SK-N-SH (cell line): ENCODE measurements around the gene CYP2W1. TPM values are rescaled to one million over a fixed set of nuclear protein-coding genes. Genes with fewer than 3 reads are reported as not detected.

Source experiments
- CTCF ChIA-PET: fragments of 300-600, 350-600 bp; formaldehyde crosslinking; extraction: SDS; loops from one replicate; lab custom pipeline; 2021; lab: Yijun Ruan, JAX
- POLR2A ChIA-PET: fragments of 350-600 bp; sonication (Branson Sonifier 250); formaldehyde crosslinking; extraction: SDS; loops from one replicate; lab custom pipeline; 2020; ENCODE audit warnings: antibody characterized with exemption, inconsistent platforms; lab: Yijun Ruan, JAX
- DNase-seq: peaks from one replicate; pipeline ENCODE4 v3.0.0; 2012
- H2AFZ ChIP-seq: fragments of 200-600 bp; sonication (generic); 2 replicates; pipeline ENCODE4 v1.8.1; 2016; ENCODE audit warnings: antibody characterized with exemption, mild to moderate bottlenecking, low read depth
- H3F3A ChIP-seq: fragments of 200-600 bp; sonication (generic); replicated peaks from 2 replicates; pipeline ENCODE3; 2016; ENCODE audit warnings: antibody characterized with exemption, mild to moderate bottlenecking; ENCODE audit not compliant: insufficient read depth
- H3K27ac ChIP-seq, 2 experiments: fragments of 200-500 bp in 1 of 2; fragments of 200-600 bp in 1 of 2; sonication (Bioruptor generic) in 1 of 2; sonication (generic), shearing (Covaris generic) in 1 of 2; 2 replicates each; pipeline versions ENCODE4 v1.5.1 to v1.6.1; 2014 to 2016; ENCODE audit warnings: low read depth in 2 of 2, inconsistent platforms in 1 of 2, low read length in 1 of 2, mild to moderate bottlenecking in 1 of 2, mixed read lengths in 1 of 2
- H3K27me3 ChIP-seq: fragments of 200-600 bp; sonication (generic), shearing (Covaris generic); 2 replicates; pipeline ENCODE4 v1.6.1; 2016; ENCODE audit warnings: mixed run types; ENCODE audit not compliant: insufficient read depth
- H3K36me3 ChIP-seq, 2 experiments: fragments of 200-500 bp in 1 of 2; fragments of 200-600 bp in 1 of 2; sonication (Bioruptor generic) in 1 of 2; sonication (generic) in 1 of 2; replicated peaks in 1 of 2; 2 replicates each; pipeline versions ENCODE3 to v1.5.1; 2014 to 2016; ENCODE audit warnings: low read length in 1 of 2, mild to moderate bottlenecking in 1 of 2; ENCODE audit not compliant: insufficient read depth in 2 of 2, control insufficient read depth in 1 of 2
- H3K4me1 ChIP-seq, 2 experiments: fragments of 200-500 bp in 1 of 2; fragments of 200-600 bp in 1 of 2; sonication (Bioruptor generic) in 1 of 2; sonication (generic), shearing (Covaris generic) in 1 of 2; 2 replicates each; pipeline versions ENCODE4 v1.5.1 to v1.6.1; 2014 to 2016; ENCODE audit warnings: low read depth in 1 of 2, low read length in 1 of 2, mixed run types in 1 of 2; ENCODE audit not compliant: insufficient read depth in 2 of 2, control insufficient read depth in 1 of 2
- H3K4me2 ChIP-seq: fragments of 200-600 bp; sonication (generic), shearing (Covaris generic); 2 replicates; pipeline ENCODE4 v1.6.1; 2017; ENCODE audit warnings: mixed run types
- H3K4me3 ChIP-seq, 2 experiments: fragments of 200-500 bp in 1 of 2; fragments of 200-600 bp in 1 of 2; sonication (Bioruptor generic) in 1 of 2; sonication (generic), shearing (Covaris generic) in 1 of 2; 2 replicates each; pipeline versions ENCODE4 v1.5.1 to v1.8.1; 2014 to 2016; ENCODE audit warnings: low read depth in 2 of 2, inconsistent platforms in 1 of 2, low read length in 1 of 2, mild to moderate bottlenecking in 1 of 2, mixed read lengths in 1 of 2, moderate library complexity in 1 of 2
- H3K79me2 ChIP-seq: fragments of 200-600 bp; sonication (generic); 2 replicates; pipeline ENCODE4 v1.8.1; 2017; ENCODE audit warnings: mild to moderate bottlenecking; ENCODE audit not compliant: insufficient read depth
- H3K9ac ChIP-seq: fragments of 200-600 bp; sonication (generic); 2 replicates; pipeline ENCODE4 v1.6.1; 2017; ENCODE audit warnings: mixed run types
- H3K9me2 ChIP-seq: fragments of 200-600 bp; sonication (generic); 2 replicates; pipeline ENCODE4 v1.6.1; 2017; ENCODE audit warnings: mixed run types
- H3K9me3 ChIP-seq: fragments of 200-600 bp; sonication (generic); 2 replicates; pipeline ENCODE4 v1.6.1; 2017; ENCODE audit warnings: mixed run types, mild to moderate bottlenecking, moderate library complexity
- H4K20me1 ChIP-seq: fragments of 200-600 bp; sonication (generic); 2 replicates; pipeline ENCODE4 v1.6.1; 2017; ENCODE audit warnings: mild to moderate bottlenecking, mixed run types; ENCODE audit not compliant: insufficient read depth
- CHD2 ChIP-seq: fragments of 150-350 bp; IDR thresholded peaks from 2 replicates; pipeline ENCODE4 v1.6.1; 2018; ENCODE audit warnings: low read length; ENCODE audit not compliant: partially characterized antibody
- EP300 ChIP-seq, 2 experiments: IDR thresholded peaks; 2 replicates each; pipeline versions ENCODE4 v1.4.0 to v1.6.1; 2012; ENCODE audit warnings: borderline replicate concordance in 1 of 2, low read depth in 1 of 2, low read length in 1 of 2
- EZH2phosphoT487 ChIP-seq: fragments of 200-600 bp; sonication (generic); IDR thresholded peaks from 2 replicates; pipeline ENCODE4 v1.6.1; 2017; ENCODE audit warnings: low read depth, mixed run types, mild to moderate bottlenecking, antibody characterized with exemption, moderate library complexity, borderline replicate concordance
- FOSL2 ChIP-seq: IDR thresholded peaks from 2 replicates; pipeline ENCODE4 v1.4.0; 2012; ENCODE audit warnings: low read depth, mild to moderate bottlenecking, moderate library complexity, borderline replicate concordance
- FOXJ3 ChIP-seq: sonication (generic); formaldehyde crosslinking; IDR thresholded peaks from 2 replicates; pipeline ENCODE4 v1.5.1; 2020; ENCODE audit warnings: mild to moderate bottlenecking, missing genetic modification reagents
- FOXM1 ChIP-seq: IDR thresholded peaks from 2 replicates; pipeline ENCODE4 v1.4.0; 2012; ENCODE audit warnings: low read depth, mild to moderate bottlenecking
- GABPA ChIP-seq: IDR thresholded peaks from 2 replicates; pipeline ENCODE4 v1.4.0; 2012; ENCODE audit warnings: low read depth, mild to moderate bottlenecking
- JUND ChIP-seq: IDR thresholded peaks from 2 replicates; pipeline ENCODE4 v1.4.0; 2012
- MXI1 ChIP-seq: IDR thresholded peaks from 2 replicates; pipeline ENCODE4 v1.6.1; 2012; ENCODE audit warnings: mild to moderate bottlenecking, low read depth, low read length, improper control_type of control experiment
- NFIC ChIP-seq: IDR thresholded peaks from 2 replicates; pipeline ENCODE4 v1.4.0; 2012; ENCODE audit warnings: borderline replicate concordance
- NRF1 ChIP-seq: IDR thresholded peaks from 2 replicates; pipeline ENCODE4 v1.6.1; 2012; ENCODE audit warnings: low read depth, mild to moderate bottlenecking, low read length
- RAD21 ChIP-seq: IDR thresholded peaks from 2 replicates; pipeline ENCODE4 v1.6.1; 2012; ENCODE audit warnings: mild to moderate bottlenecking, low read length
- RCOR1 ChIP-seq: fragments of 150-350 bp; IDR thresholded peaks from 2 replicates; pipeline ENCODE4 v1.6.1; 2017; ENCODE audit warnings: antibody characterized with exemption, low read length
- REST ChIP-seq: IDR thresholded peaks from 2 replicates; pipeline ENCODE4 v1.6.1; 2012; ENCODE audit warnings: mild to moderate bottlenecking, low read depth, low read length, moderate library complexity
- SIN3A ChIP-seq: IDR thresholded peaks from 2 replicates; pipeline ENCODE4 v1.6.1; 2012; ENCODE audit warnings: low read depth, mild to moderate bottlenecking, low read length, moderate library complexity, borderline replicate concordance
- SMC3 ChIP-seq: IDR thresholded peaks from 2 replicates; pipeline ENCODE4 v1.6.1; 2012; ENCODE audit warnings: low read depth, low read length, improper control_type of control experiment
- TAF1 ChIP-seq: IDR thresholded peaks from 2 replicates; pipeline ENCODE4 v1.6.1; 2012; ENCODE audit warnings: low read depth, mild to moderate bottlenecking, low read length, moderate library complexity, borderline replicate concordance
- TEAD4 ChIP-seq: IDR thresholded peaks from 2 replicates; pipeline ENCODE4 v1.4.0; 2012; ENCODE audit warnings: mild to moderate bottlenecking, borderline replicate concordance; ENCODE audit not compliant: insufficient read depth
- ZBTB33 ChIP-seq: IDR thresholded peaks from 2 replicates; pipeline ENCODE4 v1.4.0; 2012; ENCODE audit warnings: low read depth, borderline replicate concordance
- WGBS: methylation state at CpG from one replicate; pipeline ENCODE4 v1.1.6; 2017; ENCODE audit warnings: low lambda C conversion rate; 5-methylcytosine and 5-hydroxymethylcytosine counted together
- polyA plus RNA-seq, 3 experiments: library from polyadenylated mRNA; depleted of rRNA; stranded (reverse); fragments of >200 nt; gene quantifications; 2 replicates each; pipeline ENCODE4 v1.2.3, GENCODE V29; 2012

Gene CYP2W1
- polyA plus RNA-seq, 1 of the 3 experiments (the other 2 are of a cell fraction): 0.10 TPM

GRCh38 chr7:968205-969105 lies 14.5 kb upstream of the CYP2W1 start:
- peaks cover 19% of the 10 kb centered on the region for H3F3A ChIP-seq
- no peak overlapping the region for H3K9ac ChIP-seq
- H3K27me3 ChIP-seq: no peaks in the 10 kb centered on the region
- no peak overlapping the region for H2AFZ ChIP-seq
- no peak overlapping the region for H3K4me2 ChIP-seq
- H4K20me1 ChIP-seq: peaks cover 63% of the 10 kb centered on the region
- peaks cover 7 to 18% of the 10 kb centered on the region in 2 experiments; a peak in 3 of 4 replicates for H3K4me1 ChIP-seq
- no peaks in the 10 kb centered on the region for H3K9me3 ChIP-seq
- H3K36me3 ChIP-seq: peaks cover 34 to 56% of the 10 kb centered on the region in 2 experiments
- peaks cover 49% of the 10 kb centered on the region for H3K79me2 ChIP-seq
- 95% methylated on average over 21 of the region's 24 CpGs for WGBS
- H3K9me2 ChIP-seq: no peaks in the 10 kb centered on the region
- POLR2A ChIA-PET: no interaction called here
- H3K27ac ChIP-seq: no peak overlapping the region
- TF ChIP-seq TEAD4 (no peak), JUND (no peak), FOXJ3 (CRISPR knock-in tag) (no peak), NFIC (no peak), RAD21 (no peak), REST (no peak), GABPA (no peak), SIN3A (no peak), RCOR1 (no peak)
- TF ChIP-seq, all 33 proteins: peak for 0
- no peak for DNase-seq
- CTCF ChIA-PET: interaction anchor here (0.6 to 2.8 kb wide), 8 partner anchors 14 to 655 kb away, joined by 3 to 19 read pairs (median 3); partner anchors contain the start of gene ADAP1
- no peak overlapping the region for H3K4me3 ChIP-seq

- no peak overlapping the region for H2AFZ ChIP-seq
- H4K20me1 ChIP-seq: peaks cover 70% of the 10 kb centered on the region
- no peaks in the 10 kb centered on the region for H3K9me2 ChIP-seq
- H3K79me2 ChIP-seq: peaks cover 59% of the 10 kb centered on the region
- POLR2A ChIA-PET: no interaction called here
- no peak overlapping the region for H3K4me2 ChIP-seq
- DNase-seq: no peak
- H3K27me3 ChIP-seq: no peaks in the 10 kb centered on the region
- H3K9me3 ChIP-seq: no peaks in the 10 kb centered on the region
- H3K4me1 ChIP-seq: peaks cover 14 to 15% of the 10 kb centered on the region in 2 experiments; a peak in 3 of 4 replicates
- no peak overlapping the region for H3K4me3 ChIP-seq
- 96% methylated on average over 11 of the region's 11 CpGs for WGBS
- H3K9ac ChIP-seq: no peak overlapping the region
- CTCF ChIA-PET: interaction anchor here (0.8 to 2.8 kb wide), 4 partner anchors 15 to 97 kb away, joined by 3 to 19 read pairs (median 4); partner anchors contain the start of gene ADAP1
- H3K36me3 ChIP-seq: peaks cover 34 to 56% of the 10 kb centered on the region in 2 experiments
- H3F3A ChIP-seq: peaks cover 18% of the 10 kb centered on the region
- H3K27ac ChIP-seq: no peak overlapping the region
- TF ChIP-seq JUND (no peak), EZH2phosphoT487 (no peak), EP300 (IDR thresholded peaks at IDR 0.05; ENCODE audit: borderline replicate concordance in 1 of 2, low read depth in 1 of 2, low read length in 1 of 2) (no peak), NFIC (no peak), CHD2 (no peak), FOSL2 (no peak), FOXM1 (no peak), GABPA (no peak), RAD21 (no peak), ZBTB33 (no peak), TAF1 (no peak), MXI1 (no peak), SMC3 (no peak), NRF1 (no peak), FOXJ3 (CRISPR knock-in tag) (no peak)
Measured at GRCh38 chr7:969403-969802, 13.6 kb upstream of the CYP2W1 start.
